GM12865 (cell line): ENCODE data around the gene RSF1.

ENCODE experiments used
- DNase-seq: peaks from one replicate; pipeline ENCODE4 v3.0.0; 2010; ENCODE audit warnings: low read depth
- H3K4me3 ChIP-seq: 2 replicates; pipeline ENCODE4 v1.5.1; 2011; ENCODE audit warnings: mild to moderate bottlenecking, low read depth, low read length, control low read depth
- TF ChIP-seq, protein P1 (sequence below): IDR thresholded peaks from 2 replicates; pipeline ENCODE4 v1.5.1; 2011; ENCODE audit warnings: low read length, control low read depth, low read depth, inconsistent platforms; ENCODE audit not compliant: insufficient read depth; ENCODE audit errors: missing control alignments

Gene RSF1

DNA sequence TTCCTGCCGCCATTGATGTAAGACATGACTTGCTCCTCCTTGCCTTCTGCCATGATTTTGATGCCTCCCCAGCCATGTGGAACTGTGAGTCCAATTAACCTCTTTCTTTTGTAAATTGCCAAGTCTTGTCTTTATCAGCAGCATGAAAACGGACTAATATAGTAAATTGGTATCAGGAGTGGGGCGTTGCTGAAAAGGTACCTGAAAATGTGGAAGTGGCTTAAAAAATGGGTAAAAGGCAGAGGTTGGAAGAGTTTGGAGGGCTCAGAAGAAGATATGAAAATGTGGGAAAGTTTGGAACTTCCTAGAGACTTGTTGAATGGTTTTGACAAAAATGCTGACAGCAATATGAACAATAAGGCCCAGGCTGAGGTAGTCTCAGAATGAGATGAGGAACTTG is 89.7 kb downstream of the RSF1 start:
- TF ChIP-seq, protein P1, sequence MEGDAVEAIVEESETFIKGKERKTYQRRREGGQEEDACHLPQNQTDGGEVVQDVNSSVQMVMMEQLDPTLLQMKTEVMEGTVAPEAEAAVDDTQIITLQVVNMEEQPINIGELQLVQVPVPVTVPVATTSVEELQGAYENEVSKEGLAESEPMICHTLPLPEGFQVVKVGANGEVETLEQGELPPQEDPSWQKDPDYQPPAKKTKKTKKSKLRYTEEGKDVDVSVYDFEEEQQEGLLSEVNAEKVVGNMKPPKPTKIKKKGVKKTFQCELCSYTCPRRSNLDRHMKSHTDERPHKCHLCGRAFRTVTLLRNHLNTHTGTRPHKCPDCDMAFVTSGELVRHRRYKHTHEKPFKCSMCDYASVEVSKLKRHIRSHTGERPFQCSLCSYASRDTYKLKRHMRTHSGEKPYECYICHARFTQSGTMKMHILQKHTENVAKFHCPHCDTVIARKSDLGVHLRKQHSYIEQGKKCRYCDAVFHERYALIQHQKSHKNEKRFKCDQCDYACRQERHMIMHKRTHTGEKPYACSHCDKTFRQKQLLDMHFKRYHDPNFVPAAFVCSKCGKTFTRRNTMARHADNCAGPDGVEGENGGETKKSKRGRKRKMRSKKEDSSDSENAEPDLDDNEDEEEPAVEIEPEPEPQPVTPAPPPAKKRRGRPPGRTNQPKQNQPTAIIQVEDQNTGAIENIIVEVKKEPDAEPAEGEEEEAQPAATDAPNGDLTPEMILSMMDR = no peak

DNA sequence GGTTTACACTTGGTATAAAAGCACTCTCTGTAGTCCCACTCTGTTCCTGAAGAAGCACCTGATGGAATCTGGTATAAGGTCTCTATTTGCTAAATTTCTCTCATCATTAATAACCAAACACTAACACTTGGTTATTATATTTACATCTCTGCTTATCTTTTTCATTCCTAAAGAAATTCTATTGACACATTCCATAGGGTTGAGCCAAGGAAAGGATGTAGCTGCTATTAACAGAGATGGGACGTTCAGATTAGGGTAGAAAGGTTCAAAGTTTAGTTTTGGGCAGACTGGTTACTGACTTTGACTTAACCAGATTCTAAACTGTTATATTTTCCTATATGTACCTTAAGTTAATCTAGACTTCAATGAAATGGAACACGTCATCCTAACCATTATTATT is 91.5 kb downstream of the RSF1 start:
- TF ChIP-seq, protein P1 = no peak
- no peak for DNase-seq
- H3K4me3 ChIP-seq = no peak overlapping the region

More for the DNA sequence above, 89.7 kb downstream of the RSF1 start:
- no peak for DNase-seq
- H3K4me3 ChIP-seq = no peak overlapping the region

DNA sequence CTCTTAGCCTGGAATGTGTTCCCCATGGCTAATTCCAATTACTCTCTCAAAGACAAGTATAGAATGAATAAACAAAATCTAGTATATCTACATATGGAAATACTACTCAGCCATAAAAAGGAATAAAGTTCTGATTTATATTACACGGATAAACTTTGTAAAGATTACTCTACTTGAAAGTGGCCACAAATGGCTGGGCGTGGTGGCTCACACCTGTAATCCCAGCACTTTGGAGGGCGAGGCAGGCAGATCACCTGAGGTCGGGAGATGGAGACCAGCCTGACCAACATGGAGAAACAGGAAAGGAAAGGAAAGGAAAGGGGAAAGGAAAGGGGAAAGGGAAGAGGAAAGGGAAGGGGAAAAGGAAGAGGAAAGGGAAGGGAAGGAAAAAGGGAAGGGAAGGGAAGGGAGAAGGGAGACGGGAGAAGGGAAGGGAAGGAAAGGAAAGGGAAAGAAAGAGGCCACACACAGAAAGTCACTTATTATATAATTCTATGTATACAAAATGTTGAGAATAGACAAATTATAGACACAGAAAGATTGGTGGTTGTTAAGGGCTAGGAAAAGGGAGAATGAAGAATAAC is 92.2 kb downstream of the RSF1 start:
- TF ChIP-seq, protein P1 = no peak
- no peak for DNase-seq
- H3K4me3 ChIP-seq = no peak overlapping the region

DNA sequence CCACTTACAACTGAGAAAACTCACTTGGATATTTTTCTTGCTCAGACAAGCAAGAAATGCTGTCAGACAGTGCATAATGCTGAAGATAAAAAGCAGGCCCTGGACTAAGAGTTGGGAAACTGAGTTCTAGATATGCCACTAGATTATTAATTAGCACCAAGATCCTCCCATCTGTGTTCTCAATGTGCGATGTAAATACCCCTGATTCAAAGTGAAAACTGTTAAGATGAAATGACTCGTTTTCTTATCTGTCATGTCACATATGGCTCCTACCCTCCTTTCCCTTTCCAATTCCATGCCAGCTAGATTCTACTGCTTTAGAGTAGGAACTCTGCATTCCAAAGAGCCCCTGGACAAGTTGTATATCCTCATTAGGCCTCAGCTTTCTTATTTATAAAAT is 94.0 kb downstream of the RSF1 start:
- DNase-seq = peak; percentile 42
- no peak overlapping the region for H3K4me3 ChIP-seq
- TF ChIP-seq, protein P1 = no peak

DNA sequence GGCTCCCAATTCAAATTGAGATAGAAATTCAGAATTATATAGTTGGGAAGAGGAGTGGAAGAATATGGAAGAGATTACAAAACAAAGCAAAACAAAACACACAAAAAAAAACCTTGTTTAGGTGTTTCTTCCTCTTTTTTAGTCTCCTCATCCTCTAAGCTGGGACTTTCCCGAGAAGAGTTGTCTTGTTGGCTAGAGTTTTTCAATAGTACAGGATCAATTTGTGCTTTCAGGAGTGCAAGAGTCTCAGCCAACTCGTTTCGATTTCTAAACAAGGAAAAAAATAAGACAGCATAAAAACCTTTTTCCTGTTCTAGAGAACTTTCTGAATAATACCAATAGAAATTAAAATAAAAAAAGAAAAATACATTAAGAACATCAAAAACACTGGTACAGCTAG is 95.1 kb downstream of the RSF1 start:
- DNase-seq = peak; percentile 69
- TF ChIP-seq, protein P1 = no peak
- H3K4me3 ChIP-seq = peak overlapping the region; percentile 11; the same call in 1 of the 2 replicates

DNA sequence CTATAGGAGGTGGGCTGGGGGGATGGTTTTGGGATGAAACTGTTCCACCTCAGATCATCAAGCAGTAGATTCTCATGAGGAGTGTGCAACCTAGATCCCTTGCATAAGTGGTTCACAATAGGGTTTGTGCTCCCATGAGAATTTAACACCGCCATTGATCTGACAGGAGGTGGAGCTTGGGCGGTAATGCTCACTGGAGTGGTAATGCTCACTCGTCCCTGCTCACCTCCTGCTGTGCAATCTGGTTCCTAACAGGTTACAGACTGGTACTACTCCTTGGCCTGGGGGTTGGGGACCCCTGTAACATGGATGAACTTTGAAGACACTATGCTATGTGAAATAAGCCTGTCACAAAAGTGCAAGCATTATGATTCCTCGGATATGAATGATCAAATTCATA is 95.9 kb downstream of the RSF1 start:
- H3K4me3 ChIP-seq = no peak overlapping the region
- TF ChIP-seq, protein P1 = no peak
- DNase-seq = no peak

DNA sequence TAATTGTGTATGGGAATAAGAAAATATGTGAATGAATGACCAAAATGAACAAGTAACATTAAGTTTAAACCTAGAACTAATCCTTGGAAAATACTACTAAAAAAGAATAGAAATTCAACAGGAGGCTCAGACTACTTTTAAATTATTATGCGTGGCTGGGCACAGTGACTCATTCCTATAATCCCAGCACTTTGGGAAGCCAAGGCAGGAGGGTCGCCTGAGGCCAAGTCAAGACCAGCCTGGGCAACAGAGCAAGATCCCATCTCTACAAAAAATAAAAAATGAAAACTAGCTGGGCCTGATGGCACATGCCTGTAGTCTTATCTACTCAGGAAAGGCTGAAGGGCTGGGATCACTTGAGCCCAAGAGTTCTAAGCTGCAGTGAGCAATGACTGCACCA is 97.5 kb downstream of the RSF1 start:
- TF ChIP-seq, protein P1 = no peak
- DNase-seq = no peak
- H3K4me3 ChIP-seq = no peak overlapping the region
